GM23338 (cell line): ENCODE measurements around the gene CTNNA2. TPM values are rescaled to one million over a fixed set of nuclear protein-coding genes. Genes with fewer than 3 reads are reported as not detected.

Experiments used
- ATAC-seq: fragments of 200-7000 bp; cut with Tn5 transposase; 3 replicates; pipeline ENCODE4 v1.9.1; 2020
- DNase-seq: peaks from one replicate; pipeline ENCODE4 v3.0.0-alpha.2; 2015; ENCODE audit warnings: low spot score
- H2AFZ ChIP-seq: fragments of 200-600 bp; sonication (generic); 2 replicates; pipeline ENCODE4 v1.8.0; 2016; ENCODE audit warnings: antibody characterized with exemption, mild to moderate bottlenecking, moderate library complexity
- H3F3A ChIP-seq: fragments of 200-600 bp; sonication (generic); replicated peaks from 2 replicates; pipeline ENCODE4 v1.8.0; 2017; ENCODE audit warnings: antibody characterized with exemption, mixed run types, low read depth
- H3K27ac ChIP-seq: fragments of 200-600 bp; sonication (generic); 2 replicates; pipeline ENCODE4 v1.6.1; 2016; ENCODE audit warnings: low read depth
- H3K27me3 ChIP-seq: fragments of 200-600 bp; sonication (generic); 2 replicates; pipeline ENCODE4 v1.8.0; 2016; ENCODE audit warnings: mild to moderate bottlenecking, mixed run types, moderate library complexity; ENCODE audit not compliant: insufficient read depth
- H3K36me3 ChIP-seq: fragments of 200-600 bp; sonication (generic); 2 replicates; pipeline ENCODE4 v1.8.0; 2016; ENCODE audit warnings: mild to moderate bottlenecking; ENCODE audit not compliant: insufficient read depth
- H3K4me1 ChIP-seq: fragments of 200-600 bp; sonication (generic); 2 replicates; pipeline ENCODE4 v1.8.0; 2016; ENCODE audit warnings: mild to moderate bottlenecking, moderate library complexity; ENCODE audit not compliant: insufficient read depth
- H3K4me2 ChIP-seq: fragments of 200-600 bp; sonication (generic); 2 replicates; pipeline ENCODE4 v1.7.1; 2017; ENCODE audit warnings: mixed run types
- H3K4me3 ChIP-seq: fragments of 200-600 bp; sonication (generic); 2 replicates; pipeline ENCODE4 v1.6.1; 2016; ENCODE audit warnings: mixed run types
- H3K79me2 ChIP-seq: fragments of 200-600 bp; sonication (generic); replicated peaks from 2 replicates; pipeline ENCODE4 v1.8.0; 2017; ENCODE audit warnings: mild to moderate bottlenecking; ENCODE audit not compliant: insufficient read depth
- H3K9me2 ChIP-seq: fragments of 200-600 bp; sonication (generic); 2 replicates; pipeline ENCODE4 v1.8.0; 2017; ENCODE audit not compliant: insufficient read depth
- H4K20me1 ChIP-seq: fragments of 200-600 bp; sonication (generic); replicated peaks from 2 replicates; pipeline ENCODE4 v1.8.0; 2017; ENCODE audit warnings: mild to moderate bottlenecking; ENCODE audit not compliant: insufficient read depth
- H3K27ac Mint-ChIP-seq: 2 replicates; pipeline ENCODE4 v1.8.0; 2020; ENCODE audit warnings: inconsistent platforms, mild to moderate bottlenecking, moderate library complexity, mixed read lengths
- H3K27me3 Mint-ChIP-seq: 3 replicates; pipeline ENCODE4 v1.8.0; 2022; ENCODE audit warnings: low read depth, mild to moderate bottlenecking, moderate library complexity, mixed read lengths, inconsistent platforms; ENCODE audit not compliant: insufficient read depth, poor library complexity
- H3K36me3 Mint-ChIP-seq: 3 replicates; pipeline ENCODE4 v1.8.0; 2021; ENCODE audit warnings: low read depth, mild to moderate bottlenecking, inconsistent platforms, moderate library complexity, mixed read lengths
- H3K4me1 Mint-ChIP-seq: 3 replicates; pipeline ENCODE4 v1.8.0; 2020; ENCODE audit warnings: mild to moderate bottlenecking, inconsistent platforms, mixed read lengths
- H3K4me3 Mint-ChIP-seq: 3 replicates; pipeline ENCODE4 v1.8.0; 2021; ENCODE audit warnings: moderate library complexity, mild to moderate bottlenecking, inconsistent platforms, mixed read lengths
- H3K9me3 Mint-ChIP-seq: 3 replicates; pipeline ENCODE4 v1.8.0; 2020; ENCODE audit warnings: moderate library complexity, mild to moderate bottlenecking, inconsistent platforms, mixed read lengths
- CREB1 ChIP-seq: fragments of 250-450 bp; sonication (Bioruptor Pico); IDR thresholded peaks from 2 replicates; pipeline ENCODE4 v1.5.0; 2020; ENCODE audit warnings: low read depth, mild to moderate bottlenecking, moderate library complexity
- EZH2 ChIP-seq: fragments of 200-600 bp; sonication (generic); IDR thresholded peaks from one replicate; pipeline ENCODE4 v1.8.0; 2017; ENCODE audit warnings: antibody characterized with exemption, mild to moderate bottlenecking, low read depth; ENCODE audit not compliant: unreplicated experiment
- JUNB ChIP-seq: IDR thresholded peaks from one replicate; pipeline ENCODE4 v1.6.1; 2016; ENCODE audit warnings: antibody characterized with exemption; ENCODE audit not compliant: unreplicated experiment
- NANOG ChIP-seq: IDR thresholded peaks from 2 replicates; pipeline ENCODE4 v1.6.1; 2016; ENCODE audit warnings: antibody characterized with exemption, borderline replicate concordance
- POLR2AphosphoS5 ChIP-seq: IDR thresholded peaks from 2 replicates; pipeline ENCODE4 v1.6.1; 2016; ENCODE audit warnings: antibody characterized with exemption, low read depth
- STAT1 ChIP-seq: IDR thresholded peaks from one replicate; pipeline ENCODE4 v1.6.1; 2016; ENCODE audit warnings: antibody characterized with exemption; ENCODE audit not compliant: unreplicated experiment
- polyA plus RNA-seq: library from polyadenylated mRNA; unstranded; fragments of >200 nt; fragmentation: Nextera tagmentation; extraction: Ambion mirVana; gene quantifications from 2 replicates; pipeline ENCODE4 v1.2.1, GENCODE V29; 2016
- total RNA-seq: library from RNA; depleted of rRNA; stranded (reverse); fragments of >200 nt; shearing (Covaris generic); gene quantifications from 2 replicates; pipeline ENCODE4 v1.2.3, GENCODE V29; 2014
- TF ChIP-seq, protein P1 (sequence below): IDR thresholded peaks from one replicate; pipeline ENCODE4 v1.6.1; 2018; ENCODE audit warnings: antibody characterized with exemption; ENCODE audit not compliant: unreplicated experiment
- TF ChIP-seq, protein P2 (sequence below), 2 experiments: fragments of 200-600 bp in 1 of 2; sonication (generic) in 1 of 2; conservative IDR thresholded peaks; 2 replicates each; pipeline versions ENCODE4 v1.5.1 to v1.6.1; 2016 to 2017; ENCODE audit warnings: antibody characterized with exemption in 2 of 2, low read depth in 2 of 2, mild to moderate bottlenecking in 2 of 2, moderate library complexity in 1 of 2
- TF ChIP-seq, protein P3 (sequence below): IDR thresholded peaks from 2 replicates; pipeline ENCODE4 v1.6.1; 2016; ENCODE audit warnings: antibody characterized with exemption

CTNNA2 gene
- total and polyA plus RNA-seq, 2 experiments from 2014 or later, result 6.4 to 15.6 TPM

DNA sequence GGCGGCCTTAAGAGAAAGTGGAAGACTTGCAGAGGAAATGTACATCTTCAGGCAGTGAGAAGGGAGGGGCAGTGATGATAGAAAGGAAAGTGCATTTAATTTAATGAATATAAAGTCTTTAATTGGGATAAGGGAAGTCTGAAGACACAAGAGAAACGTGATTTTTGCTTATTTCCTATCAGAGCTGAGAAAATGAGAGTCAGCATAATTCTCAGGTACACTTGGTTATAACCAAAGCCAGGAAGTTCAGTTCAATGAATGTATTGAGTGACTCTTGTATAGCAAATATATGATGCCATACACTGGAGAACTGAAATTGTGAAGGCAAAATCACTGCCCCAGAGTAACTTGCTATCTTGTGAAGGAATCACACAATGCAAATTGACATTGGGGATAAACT lies 535.4 kb downstream of the CTNNA2 start:
- H3K9me2 ChIP-seq, result no peaks in the 10 kb centered on the region
- ATAC-seq, result no peak

DNA sequence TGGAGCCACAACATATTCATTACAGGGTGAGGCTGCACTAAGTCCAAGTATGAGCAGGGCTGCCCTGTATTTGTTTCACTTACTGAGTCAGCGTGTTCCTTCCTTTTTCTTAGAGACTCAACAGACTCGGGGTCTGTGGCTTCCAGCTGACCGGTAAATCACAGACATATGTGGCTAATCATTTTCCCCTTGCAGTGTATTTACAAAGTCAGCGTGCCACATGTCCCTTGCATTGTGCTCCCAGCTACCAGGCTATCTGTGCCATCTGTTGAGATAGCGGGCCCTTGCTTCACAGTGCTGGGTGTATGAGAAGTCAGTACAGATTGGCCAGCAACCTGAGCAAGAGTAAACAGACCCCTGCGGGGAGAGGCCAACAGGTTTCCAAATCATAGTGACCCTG lies 537.4 kb downstream of the CTNNA2 start:
- Histone ChIP-seq H3K36me3 (no peaks in the 10 kb centered on the region), H3K27ac (no peak overlapping the region), H3K79me2 (no peaks in the 10 kb centered on the region), H3K9me2 (no peaks in the 10 kb centered on the region), H3F3A (no peaks in the 10 kb centered on the region), H3K4me2 (no peak overlapping the region), H2AFZ (no peak overlapping the region), H3K27me3 (no peaks in the 10 kb centered on the region), H4K20me1 (no peaks in the 10 kb centered on the region), H3K4me1 (no peaks in the 10 kb centered on the region), H3K4me3 (no peak overlapping the region)
- ATAC-seq, result no peak
- H3K9me3 Mint-ChIP-seq, result no peaks in the 10 kb centered on the region
- no peak overlapping the region for H3K27ac Mint-ChIP-seq
- no peaks in the 10 kb centered on the region for H3K36me3 Mint-ChIP-seq
- H3K4me3 Mint-ChIP-seq, result no peak overlapping the region
- peaks cover 16% of the 10 kb centered on the region for H3K4me1 Mint-ChIP-seq
- peaks cover 7% of the 10 kb centered on the region for H3K27me3 Mint-ChIP-seq
- no peak for DNase-seq
- TF ChIP-seq, protein P1, sequence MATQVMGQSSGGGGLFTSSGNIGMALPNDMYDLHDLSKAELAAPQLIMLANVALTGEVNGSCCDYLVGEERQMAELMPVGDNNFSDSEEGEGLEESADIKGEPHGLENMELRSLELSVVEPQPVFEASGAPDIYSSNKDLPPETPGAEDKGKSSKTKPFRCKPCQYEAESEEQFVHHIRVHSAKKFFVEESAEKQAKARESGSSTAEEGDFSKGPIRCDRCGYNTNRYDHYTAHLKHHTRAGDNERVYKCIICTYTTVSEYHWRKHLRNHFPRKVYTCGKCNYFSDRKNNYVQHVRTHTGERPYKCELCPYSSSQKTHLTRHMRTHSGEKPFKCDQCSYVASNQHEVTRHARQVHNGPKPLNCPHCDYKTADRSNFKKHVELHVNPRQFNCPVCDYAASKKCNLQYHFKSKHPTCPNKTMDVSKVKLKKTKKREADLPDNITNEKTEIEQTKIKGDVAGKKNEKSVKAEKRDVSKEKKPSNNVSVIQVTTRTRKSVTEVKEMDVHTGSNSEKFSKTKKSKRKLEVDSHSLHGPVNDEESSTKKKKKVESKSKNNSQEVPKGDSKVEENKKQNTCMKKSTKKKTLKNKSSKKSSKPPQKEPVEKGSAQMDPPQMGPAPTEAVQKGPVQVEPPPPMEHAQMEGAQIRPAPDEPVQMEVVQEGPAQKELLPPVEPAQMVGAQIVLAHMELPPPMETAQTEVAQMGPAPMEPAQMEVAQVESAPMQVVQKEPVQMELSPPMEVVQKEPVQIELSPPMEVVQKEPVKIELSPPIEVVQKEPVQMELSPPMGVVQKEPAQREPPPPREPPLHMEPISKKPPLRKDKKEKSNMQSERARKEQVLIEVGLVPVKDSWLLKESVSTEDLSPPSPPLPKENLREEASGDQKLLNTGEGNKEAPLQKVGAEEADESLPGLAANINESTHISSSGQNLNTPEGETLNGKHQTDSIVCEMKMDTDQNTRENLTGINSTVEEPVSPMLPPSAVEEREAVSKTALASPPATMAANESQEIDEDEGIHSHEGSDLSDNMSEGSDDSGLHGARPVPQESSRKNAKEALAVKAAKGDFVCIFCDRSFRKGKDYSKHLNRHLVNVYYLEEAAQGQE, result no peak
- TF ChIP-seq JUNB, result no peak
- TF ChIP-seq, protein P2, sequence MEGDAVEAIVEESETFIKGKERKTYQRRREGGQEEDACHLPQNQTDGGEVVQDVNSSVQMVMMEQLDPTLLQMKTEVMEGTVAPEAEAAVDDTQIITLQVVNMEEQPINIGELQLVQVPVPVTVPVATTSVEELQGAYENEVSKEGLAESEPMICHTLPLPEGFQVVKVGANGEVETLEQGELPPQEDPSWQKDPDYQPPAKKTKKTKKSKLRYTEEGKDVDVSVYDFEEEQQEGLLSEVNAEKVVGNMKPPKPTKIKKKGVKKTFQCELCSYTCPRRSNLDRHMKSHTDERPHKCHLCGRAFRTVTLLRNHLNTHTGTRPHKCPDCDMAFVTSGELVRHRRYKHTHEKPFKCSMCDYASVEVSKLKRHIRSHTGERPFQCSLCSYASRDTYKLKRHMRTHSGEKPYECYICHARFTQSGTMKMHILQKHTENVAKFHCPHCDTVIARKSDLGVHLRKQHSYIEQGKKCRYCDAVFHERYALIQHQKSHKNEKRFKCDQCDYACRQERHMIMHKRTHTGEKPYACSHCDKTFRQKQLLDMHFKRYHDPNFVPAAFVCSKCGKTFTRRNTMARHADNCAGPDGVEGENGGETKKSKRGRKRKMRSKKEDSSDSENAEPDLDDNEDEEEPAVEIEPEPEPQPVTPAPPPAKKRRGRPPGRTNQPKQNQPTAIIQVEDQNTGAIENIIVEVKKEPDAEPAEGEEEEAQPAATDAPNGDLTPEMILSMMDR (conservative IDR thresholded peaks at IDR 0.05; ENCODE audit: low read depth in 2 of 2), result no peak
- TF ChIP-seq CREB1 (CRISPR knock-in tag), result no peak
- TF ChIP-seq NANOG, result no peak
- TF ChIP-seq EZH2, result no peak
- TF ChIP-seq STAT1, result no peak
- no peak for TF ChIP-seq POLR2AphosphoS5
- TF ChIP-seq, protein P3, sequence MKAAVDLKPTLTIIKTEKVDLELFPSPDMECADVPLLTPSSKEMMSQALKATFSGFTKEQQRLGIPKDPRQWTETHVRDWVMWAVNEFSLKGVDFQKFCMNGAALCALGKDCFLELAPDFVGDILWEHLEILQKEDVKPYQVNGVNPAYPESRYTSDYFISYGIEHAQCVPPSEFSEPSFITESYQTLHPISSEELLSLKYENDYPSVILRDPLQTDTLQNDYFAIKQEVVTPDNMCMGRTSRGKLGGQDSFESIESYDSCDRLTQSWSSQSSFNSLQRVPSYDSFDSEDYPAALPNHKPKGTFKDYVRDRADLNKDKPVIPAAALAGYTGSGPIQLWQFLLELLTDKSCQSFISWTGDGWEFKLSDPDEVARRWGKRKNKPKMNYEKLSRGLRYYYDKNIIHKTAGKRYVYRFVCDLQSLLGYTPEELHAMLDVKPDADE, result no peak

More for the DNA sequence above, 535.4 kb downstream of the CTNNA2 start:
- H2AFZ ChIP-seq, result no peak overlapping the region
- no peak overlapping the region for H3K27ac ChIP-seq
- H3K79me2 ChIP-seq, result no peaks in the 10 kb centered on the region
- H3K36me3 Mint-ChIP-seq, result no peaks in the 10 kb centered on the region
- no peaks in the 10 kb centered on the region for H3K36me3 ChIP-seq
- DNase-seq, result no peak
- no peak overlapping the region for H3K4me3 Mint-ChIP-seq
- H3F3A ChIP-seq, result no peaks in the 10 kb centered on the region
- TF ChIP-seq, protein P3, result no peak
- TF ChIP-seq NANOG, result no peak
- no peak overlapping the region for H3K4me2 ChIP-seq
- no peaks in the 10 kb centered on the region for H3K9me3 Mint-ChIP-seq
- no peaks in the 10 kb centered on the region for H3K4me1 ChIP-seq
- H4K20me1 ChIP-seq, result no peaks in the 10 kb centered on the region
- no peak overlapping the region for H3K4me3 ChIP-seq
- peaks cover 7% of the 10 kb centered on the region for H3K27me3 Mint-ChIP-seq
- H3K27ac Mint-ChIP-seq, result no peak overlapping the region
- peaks cover 11% of the 10 kb centered on the region for H3K4me1 Mint-ChIP-seq
- H3K27me3 ChIP-seq, result no peaks in the 10 kb centered on the region
